IMR-90 (cell line): ENCODE measurements around the gene RFX2. TPM values are rescaled to one million over a fixed set of nuclear protein-coding genes. Genes with fewer than 3 reads are reported as not detected.
A peak's percentile ranks its signal among the peaks of the same experiment; 100 is the strongest.

Source experiments
- ATAC-seq: fragments of 200-7000 bp; cut with Tn5 transposase; 2 replicates; pipeline ENCODE4 v1.9.1; 2020; ENCODE audit warnings: low read depth, mild to moderate bottlenecking, moderate library complexity
- BruUV-seq: library from RNA; stranded (reverse); fragments of 400-500 nt; replicated peaks from 2 replicates; lab custom pipeline; 2021; lab: Mats Ljungman, UMichigan
- CTCF ChIA-PET: fragments of 300-600 bp; formaldehyde crosslinking; extraction: SDS; loops from one replicate; lab custom pipeline; 2021; ENCODE audit warnings: antibody characterized with exemption; lab: Yijun Ruan, JAX
- POLR2A ChIA-PET: fragments of 300-600 bp; sonication (Branson Sonifier 250); formaldehyde crosslinking; loops from one replicate; lab custom pipeline; 2022; ENCODE audit warnings: antibody characterized with exemption; ENCODE audit not compliant: unreplicated experiment; lab: Charles Lee
- DNase-seq: peaks from one replicate; pipeline ENCODE4 v3.0.0; 2013
- H2AFZ ChIP-seq: replicated peaks from 2 replicates; pipeline ENCODE3; 2013; ENCODE audit warnings: low read length, mild to moderate bottlenecking; ENCODE audit not compliant: poor library complexity
- H2AK5ac ChIP-seq: 2 replicates; pipeline ENCODE4 v1.6.1; 2013; ENCODE audit warnings: low read depth, low read length, inconsistent platforms
- H2AK9ac ChIP-seq: replicated peaks from 2 replicates; pipeline ENCODE3; 2013; ENCODE audit warnings: mild to moderate bottlenecking, low read depth, low read length, moderate library complexity; ENCODE audit not compliant: poor library complexity
- H2BK120ac ChIP-seq: 2 replicates; pipeline ENCODE4 v1.6.1; 2013; ENCODE audit warnings: low read depth, low read length, inconsistent platforms
- H2BK15ac ChIP-seq: 3 replicates; pipeline ENCODE4 v1.6.1; 2013; ENCODE audit warnings: low read depth, low read length, inconsistent platforms
- H2BK20ac ChIP-seq: 2 replicates; pipeline ENCODE4 v1.6.1; 2013; ENCODE audit warnings: low read depth, mild to moderate bottlenecking, inconsistent platforms, low read length, moderate library complexity
- H2BK5ac ChIP-seq: 2 replicates; pipeline ENCODE4 v1.6.1; 2013; ENCODE audit warnings: mild to moderate bottlenecking, low read depth, low read length, inconsistent platforms; ENCODE audit not compliant: poor library complexity, severe bottlenecking
- H3K14ac ChIP-seq: replicated peaks from 2 replicates; pipeline ENCODE4 v1.6.1; 2013; ENCODE audit warnings: low read depth, low read length, inconsistent platforms
- H3K18ac ChIP-seq: 2 replicates; pipeline ENCODE4 v1.6.1; 2013; ENCODE audit warnings: low read depth, low read length, control low read depth
- H3K23ac ChIP-seq: 2 replicates; pipeline ENCODE4 v1.6.1; 2013; ENCODE audit warnings: low read depth, low read length, inconsistent platforms
- H3K27ac ChIP-seq: 2 replicates; pipeline ENCODE4 v1.5.1; 2013; ENCODE audit warnings: mild to moderate bottlenecking, control low read depth, low read length; ENCODE audit not compliant: insufficient read depth
- H3K27me3 ChIP-seq: 2 replicates; pipeline ENCODE4 v1.6.1; 2013; ENCODE audit warnings: low read length; ENCODE audit not compliant: control insufficient read depth, insufficient read depth
- H3K36me3 ChIP-seq: 2 replicates; pipeline ENCODE4 v1.6.1; 2013; ENCODE audit warnings: low read length, mixed read lengths; ENCODE audit not compliant: control insufficient read depth, insufficient read depth
- H3K4ac ChIP-seq: 2 replicates; pipeline ENCODE4 v1.6.1; 2013; ENCODE audit warnings: low read depth, low read length, inconsistent platforms
- H3K4me1 ChIP-seq: 2 replicates; pipeline ENCODE4 v1.6.1; 2013; ENCODE audit warnings: low read length, mixed read lengths; ENCODE audit not compliant: control insufficient read depth, insufficient read depth
- H3K4me2 ChIP-seq: 2 replicates; pipeline ENCODE4 v1.6.1; 2013; ENCODE audit warnings: low read depth, mild to moderate bottlenecking, control low read depth, low read length, moderate library complexity
- H3K4me3 ChIP-seq: 2 replicates; pipeline ENCODE4 v1.5.1; 2013; ENCODE audit warnings: low read depth, mild to moderate bottlenecking, control low read depth, low read length, moderate library complexity; ENCODE audit not compliant: insufficient read depth
- H3K56ac ChIP-seq: 2 replicates; pipeline ENCODE4 v1.6.1; 2013; ENCODE audit warnings: low read length, inconsistent platforms; ENCODE audit not compliant: insufficient read depth; ENCODE audit errors: extremely low read depth
- H3K79me1 ChIP-seq, 2 experiments: 2 replicates each; pipeline ENCODE4 v1.6.1; 2013; ENCODE audit warnings: low read length in 2 of 2, inconsistent platforms in 1 of 2, low read depth in 1 of 2
- H3K9ac ChIP-seq: 2 replicates; pipeline ENCODE4 v1.6.1; 2013; ENCODE audit warnings: low read depth, low read length, control low read depth
- H3K9me1 ChIP-seq: 2 replicates; pipeline ENCODE4 v1.6.1; 2013; ENCODE audit warnings: low read length, inconsistent platforms; ENCODE audit not compliant: insufficient read depth
- H3K9me3 ChIP-seq: 2 replicates; pipeline ENCODE4 v1.6.1; 2013; ENCODE audit warnings: low read length; ENCODE audit not compliant: control insufficient read depth, insufficient read depth
- H4K20me1 ChIP-seq: 2 replicates; pipeline ENCODE4 v1.6.1; 2013; ENCODE audit warnings: low read length, inconsistent platforms; ENCODE audit not compliant: insufficient read depth
- H4K5ac ChIP-seq: 2 replicates; pipeline ENCODE4 v1.6.1; 2013; ENCODE audit warnings: mild to moderate bottlenecking, low read depth, low read length, control low read depth
- H4K8ac ChIP-seq, 2 experiments: 2 replicates each; pipeline ENCODE4 v1.6.1; 2013; ENCODE audit warnings: low read depth in 2 of 2, low read length in 2 of 2, control low read depth in 1 of 2, inconsistent platforms in 1 of 2
- H4K91ac ChIP-seq: 2 replicates; pipeline ENCODE4 v1.6.1; 2013; ENCODE audit warnings: low read depth, low read length, inconsistent platforms; ENCODE audit not compliant: insufficient read depth
- BHLHE40 ChIP-seq: fragments of 150-350 bp; IDR thresholded peaks from 2 replicates; pipeline ENCODE4 v1.6.1; 2016; ENCODE audit warnings: mild to moderate bottlenecking, low read depth, low read length
- CEBPB ChIP-seq: IDR thresholded peaks from 2 replicates; pipeline ENCODE4 v1.6.1; 2012; ENCODE audit warnings: low read depth, low read length, improper control_type of control experiment
- FOS ChIP-seq: fragments of 150-350 bp; IDR thresholded peaks from 2 replicates; pipeline ENCODE4 v1.6.1; 2016; ENCODE audit warnings: low read depth, low read length
- MAZ ChIP-seq: IDR thresholded peaks from 2 replicates; pipeline ENCODE4 v1.6.1; 2012; ENCODE audit warnings: low read depth, mild to moderate bottlenecking, low read length, improper control_type of control experiment, moderate library complexity, borderline replicate concordance
- MXI1 ChIP-seq: IDR thresholded peaks from 2 replicates; pipeline ENCODE4 v1.6.1; 2012; ENCODE audit warnings: low read depth, mild to moderate bottlenecking, low read length, moderate library complexity, borderline replicate concordance
- POLR2A ChIP-seq: IDR thresholded peaks from 2 replicates; pipeline ENCODE4 v1.6.1; 2012; ENCODE audit warnings: mild to moderate bottlenecking, low read depth, low read length
- RCOR1 ChIP-seq: IDR thresholded peaks from 2 replicates; pipeline ENCODE4 v1.6.1; 2012; ENCODE audit warnings: mild to moderate bottlenecking, low read length, improper control_type of control experiment; ENCODE audit not compliant: insufficient replicate concordance
- RFX5 ChIP-seq: IDR thresholded peaks from 2 replicates; pipeline ENCODE4 v1.8.0; 2012; ENCODE audit warnings: low read depth, mild to moderate bottlenecking, low read length, moderate library complexity
- WGBS, 2 experiments: methylation state at CpG; one replicate each; pipeline versions ENCODE4 v1.1.5 to v1.1.7; 2013; ENCODE audit warnings: missing lambda C conversion rate in 2 of 2; ENCODE audit not compliant: insufficient read length in 1 of 2; ENCODE audit errors: extremely low coverage in 2 of 2; 5-methylcytosine and 5-hydroxymethylcytosine counted together
- dilution Hi-C: fragments of 300-500 bp; cut with HindIII; formaldehyde crosslinking; loops from one replicate; pipeline ENCODE4 v1.14.3; 2018; ENCODE audit warnings: low sequenced_read_pairs; ENCODE audit not compliant: unreplicated experiment
- in situ Hi-C: fragments of 300-500 bp; cut with MboI; formaldehyde crosslinking; loops from 3 replicates; pipeline ENCODE4 v1.14.3; 2019; ENCODE audit warnings: low sequenced_read_pairs, inconsistent platforms, mixed read lengths
- intact Hi-C: fragments of 100-400 bp; cut with micrococcal nuclease; formaldehyde crosslinking; loops from 2 replicates; pipeline ENCODE4 v1.10.0; 2022
- polyA plus RNA-seq, 3 experiments: library from polyadenylated mRNA; depleted of rRNA; stranded (reverse); fragments of >200 nt; gene quantifications; 2 replicates each; pipeline ENCODE4 v1.2.3, GENCODE V29; 2012; ENCODE audit warnings: low replicate concordance in 1 of 3
- total RNA-seq: library from RNA; depleted of rRNA; stranded (reverse); fragments of >200 nt; gene quantifications from 2 replicates; pipeline ENCODE4 v1.2.3, GENCODE V29; 2012
- TF ChIP-seq, protein P1 (sequence below): fragments of 150-350 bp; IDR thresholded peaks from 2 replicates; pipeline ENCODE4 v1.6.1; 2017; ENCODE audit warnings: mild to moderate bottlenecking, antibody characterized with exemption, low read length, low read depth
- TF ChIP-seq, protein P2 (sequence below): conservative IDR thresholded peaks from 2 replicates; pipeline ENCODE4 v1.5.1; 2012; ENCODE audit warnings: mild to moderate bottlenecking, low read depth, low read length, improper control_type of control experiment

The RFX2 gene
- total and polyA plus RNA-seq, 2 of the 4 experiments (the other 2 are of a cell fraction), result 2.2 to 4.9 TPM

DNA sequence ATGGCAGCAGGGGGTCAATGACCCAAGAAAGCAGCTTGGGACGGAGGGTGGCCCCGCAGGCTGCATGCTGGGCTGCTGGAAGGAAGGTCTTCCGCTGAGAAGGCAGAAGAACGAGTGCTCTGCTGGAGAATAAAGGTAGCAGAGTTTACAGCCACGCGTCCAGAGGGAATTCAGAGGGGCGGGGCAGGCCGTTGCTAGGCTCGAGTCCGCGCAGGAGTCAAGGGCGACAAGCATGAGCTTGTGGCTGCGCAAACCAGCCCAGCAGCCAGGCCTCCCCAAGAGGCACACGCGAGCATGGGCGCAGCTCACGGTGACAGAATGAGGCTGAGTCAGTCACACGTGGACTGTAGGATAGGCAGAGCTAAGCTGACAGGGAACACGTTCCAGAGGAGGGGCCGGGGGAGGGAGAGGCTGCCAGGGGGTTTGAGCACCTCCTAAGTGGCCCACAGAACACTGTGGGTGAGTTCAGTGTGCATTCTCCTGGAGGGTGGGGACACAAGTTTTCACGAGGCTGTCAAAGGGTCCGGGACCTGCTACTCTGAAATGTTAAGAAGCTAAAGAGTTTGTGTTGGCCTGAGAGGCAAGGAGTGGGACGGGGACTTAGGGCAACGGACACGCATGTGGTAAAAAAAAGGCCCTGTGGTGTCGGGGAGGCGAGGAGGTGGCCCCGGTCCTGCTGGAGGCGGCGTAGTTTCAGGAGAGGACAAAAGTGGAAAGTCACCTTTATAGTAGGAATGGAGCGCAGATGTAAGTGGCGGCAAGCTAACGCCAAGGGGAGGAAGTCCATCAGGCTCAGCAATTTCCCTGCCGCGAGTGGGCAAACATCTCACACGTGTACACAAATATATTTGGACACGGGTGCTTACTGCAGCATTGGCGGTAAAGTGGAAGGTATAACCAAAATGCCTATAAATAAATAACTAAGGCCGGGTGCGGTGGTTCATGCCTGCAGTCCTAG lies 17.7 kb downstream of the RFX2 start:
- no TSS peak for BruUV-seq

More for the DNA sequence above, 17.7 kb downstream of the RFX2 start:
- Histone ChIP-seq H4K5ac (peak overlapping the region; percentile 44), H2BK120ac (peak overlapping the region; percentile 87), H3K4me2 (peak overlapping the region; percentile 75), H3K27me3 (no peaks in the 10 kb centered on the region), H3K4ac (peak overlapping the region; percentile 79), H2BK5ac (peak overlapping the region; percentile 77), H2AK5ac (peak overlapping the region; percentile 86), H4K8ac (peak overlapping the region; percentile 75 to 82; a peak in 3 of 4 replicates), H3K9me3 (no peaks in the 10 kb centered on the region), H3K9me1 (peaks cover 13% of the 10 kb centered on the region; the same call in 1 of the 2 replicates), H2AK9ac (peak overlapping the region; percentile 7), H2BK20ac (peak overlapping the region; percentile 40), H3K18ac (peak overlapping the region; percentile 70), H3K27ac (peak overlapping the region; percentile 77), H4K20me1 (no peaks in the 10 kb centered on the region), H4K91ac (peak overlapping the region; percentile 56), H3K9ac (peak overlapping the region; percentile 20), H2BK15ac (peak overlapping the region; percentile 98; the same call in 2 of the 3 replicates), H3K36me3 (no peaks in the 10 kb centered on the region), H3K23ac (peak overlapping the region; percentile 28), H3K14ac (peak overlapping the region; percentile 35), H3K56ac (peak overlapping the region; percentile 79), H3K4me1 (peaks cover 21% of the 10 kb centered on the region), H3K79me1 (peaks cover 8 to 44% of the 10 kb centered on the region in 2 experiments; a peak in 3 of 4 replicates), H2AFZ (peak overlapping the region; percentile 75), H3K4me3 (peak overlapping the region; percentile 34)
- in situ Hi-C loops (no loop called here), dilution Hi-C loops (no loop called here), intact Hi-C loops (no loop called here)
- CTCF ChIA-PET, result interaction anchor here (0.5 to 1.4 kb wide), 3 partner anchors 8 to 210 kb away, joined by 3 to 5 read pairs (median 4); no protein-coding TSS in a partner anchor
- WGBS, 2 experiments, result 41% methylated on average over 30 of the region's 40 CpGs; no CpG with 5 or more reads in 1 of the 2 experiments
- peak; percentile 88 for DNase-seq
- TF ChIP-seq, protein P1, sequence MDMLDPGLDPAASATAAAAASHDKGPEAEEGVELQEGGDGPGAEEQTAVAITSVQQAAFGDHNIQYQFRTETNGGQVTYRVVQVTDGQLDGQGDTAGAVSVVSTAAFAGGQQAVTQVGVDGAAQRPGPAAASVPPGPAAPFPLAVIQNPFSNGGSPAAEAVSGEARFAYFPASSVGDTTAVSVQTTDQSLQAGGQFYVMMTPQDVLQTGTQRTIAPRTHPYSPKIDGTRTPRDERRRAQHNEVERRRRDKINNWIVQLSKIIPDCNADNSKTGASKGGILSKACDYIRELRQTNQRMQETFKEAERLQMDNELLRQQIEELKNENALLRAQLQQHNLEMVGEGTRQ, result peak; percentile 67
- peak; percentile 51 for TF ChIP-seq POLR2A
- TF ChIP-seq RFX5, result no peak
- TF ChIP-seq RCOR1, result no peak
- TF ChIP-seq, protein P2, sequence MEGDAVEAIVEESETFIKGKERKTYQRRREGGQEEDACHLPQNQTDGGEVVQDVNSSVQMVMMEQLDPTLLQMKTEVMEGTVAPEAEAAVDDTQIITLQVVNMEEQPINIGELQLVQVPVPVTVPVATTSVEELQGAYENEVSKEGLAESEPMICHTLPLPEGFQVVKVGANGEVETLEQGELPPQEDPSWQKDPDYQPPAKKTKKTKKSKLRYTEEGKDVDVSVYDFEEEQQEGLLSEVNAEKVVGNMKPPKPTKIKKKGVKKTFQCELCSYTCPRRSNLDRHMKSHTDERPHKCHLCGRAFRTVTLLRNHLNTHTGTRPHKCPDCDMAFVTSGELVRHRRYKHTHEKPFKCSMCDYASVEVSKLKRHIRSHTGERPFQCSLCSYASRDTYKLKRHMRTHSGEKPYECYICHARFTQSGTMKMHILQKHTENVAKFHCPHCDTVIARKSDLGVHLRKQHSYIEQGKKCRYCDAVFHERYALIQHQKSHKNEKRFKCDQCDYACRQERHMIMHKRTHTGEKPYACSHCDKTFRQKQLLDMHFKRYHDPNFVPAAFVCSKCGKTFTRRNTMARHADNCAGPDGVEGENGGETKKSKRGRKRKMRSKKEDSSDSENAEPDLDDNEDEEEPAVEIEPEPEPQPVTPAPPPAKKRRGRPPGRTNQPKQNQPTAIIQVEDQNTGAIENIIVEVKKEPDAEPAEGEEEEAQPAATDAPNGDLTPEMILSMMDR, result no peak
- peak; percentile 89 for TF ChIP-seq MAZ
- TF ChIP-seq BHLHE40, result peak; percentile 93
- TF ChIP-seq FOS, result 0 out of 2 replicates have a peak, but pooled peaks have one; percentile 32
- peak; percentile 99 for TF ChIP-seq MXI1
- TF ChIP-seq CEBPB, result no peak
- POLR2A ChIA-PET, result interaction anchor here (1.1 to 1.5 kb wide), 2 partner anchors 16 to 42 kb away, joined by 4 to 6 read pairs; no protein-coding TSS in a partner anchor
- peak; percentile 89 for ATAC-seq
